T-helper 17 cell (primary cell): Measurements from ENCODE around the gene SH2D5. TPM values are rescaled to one million over a fixed set of nuclear protein-coding genes. Genes with fewer than 3 reads are reported as not detected.
A peak's percentile ranks its signal among the peaks of the same experiment; 100 is the strongest.

ENCODE experiments used
- ATAC-seq: fragments of 150-1000 bp; cut with Tn5 transposase; 2 replicates; pipeline ENCODE4 v1.10.0; 2021; ENCODE audit warnings: mild to moderate bottlenecking, moderate library complexity
- DNase-seq, 3 donors: peaks; one replicate each; pipeline versions ENCODE4 v3.0.0 to v3.0.0-alpha.2; 2020 to 2021
- H3K9me3 ChIP-seq: one replicate; pipeline ENCODE4 v1.7.0; 2013; ENCODE audit warnings: low read length, mild to moderate bottlenecking; ENCODE audit not compliant: control insufficient read depth, poor library complexity, severe bottlenecking
- H3K27ac Mint-ChIP-seq: one replicate; pipeline ENCODE4 v1.8.0; 2022; ENCODE audit warnings: mild to moderate bottlenecking, moderate library complexity, mixed read lengths
- H3K27me3 Mint-ChIP-seq: one replicate; pipeline ENCODE4 v1.8.0; 2022; ENCODE audit warnings: mixed read lengths
- H3K36me3 Mint-ChIP-seq: one replicate; pipeline ENCODE4 v1.8.0; 2022; ENCODE audit warnings: low read depth, mixed read lengths
- H3K4me1 Mint-ChIP-seq: one replicate; pipeline ENCODE4 v1.8.0; 2022; ENCODE audit warnings: mild to moderate bottlenecking, mixed read lengths
- H3K4me3 Mint-ChIP-seq: one replicate; pipeline ENCODE4 v1.8.0; 2022; ENCODE audit warnings: mild to moderate bottlenecking, moderate library complexity, mixed read lengths
- total RNA-seq, 4 donors: library from RNA in 2 of 4; stranded (reverse) in 2 of 4; gene quantifications; one replicate each; pipeline ENCODE4 v1.2.3 and lab custom pipeline; 2022 to 2026

Gene SH2D5
- total RNA-seq (not detected), total RNA-seq (lab: John Stamatoyannopoulos, UW) (0.35 to 1.1 reads per million in 2 donors)

DNA sequence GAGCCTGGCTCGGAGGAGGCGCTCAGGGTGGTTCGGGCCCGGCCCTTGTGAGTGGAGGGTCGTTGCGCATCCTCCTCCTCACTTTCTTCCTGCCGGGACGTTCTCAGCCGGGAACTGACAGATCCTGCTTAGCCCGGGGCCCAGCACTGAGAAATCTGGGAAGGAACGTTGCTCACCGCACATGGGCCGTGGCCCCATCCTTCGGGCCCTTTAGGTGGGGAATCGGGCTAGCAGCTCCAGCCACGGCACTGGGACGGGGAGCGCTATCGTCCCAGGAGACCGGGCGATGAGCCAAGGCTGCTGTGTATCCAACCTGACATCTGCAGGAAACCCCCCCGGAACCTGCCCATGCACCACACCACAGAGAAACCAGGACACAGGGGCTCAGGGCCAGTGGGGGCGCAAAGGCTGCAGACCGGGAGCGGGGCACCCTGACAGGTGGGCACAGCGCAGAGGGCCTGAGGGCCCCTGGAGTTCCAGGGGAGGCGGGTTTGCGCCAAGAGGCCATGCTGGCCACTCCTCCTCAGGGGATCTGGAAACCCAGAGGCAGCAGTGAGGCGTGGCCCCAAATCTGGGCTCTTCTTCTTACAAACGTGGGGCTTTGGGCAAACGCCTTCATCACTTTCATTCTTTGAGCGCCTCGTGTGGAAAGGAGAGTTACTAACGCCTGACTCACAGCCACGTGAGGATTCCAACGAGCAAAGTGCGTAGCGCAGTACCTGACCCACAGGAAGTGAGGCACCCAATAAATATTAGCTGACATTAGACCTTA is at the start of gene SH2D5:
SH2D5 (minus strand) TSS at position 116 of the 772 bp plus-strand sequence. CDS start 4,659 bp downstream, outside the sequence.
- DNase-seq (peak; percentile 22 to 51 (median 43)), ATAC-seq (peak; percentile 80)
- H3K27me3 Mint-ChIP-seq: peaks cover 10% of the 10 kb centered on the region
- peaks cover 4% of the 10 kb centered on the region for H3K36me3 Mint-ChIP-seq
- peaks cover 18% of the 10 kb centered on the region for H3K4me1 Mint-ChIP-seq
- H3K4me3 Mint-ChIP-seq: peak within 1 kb of the TSS; percentile 95
- H3K27ac Mint-ChIP-seq: peak within 1 kb of the TSS; percentile 89
- H3K9me3 ChIP-seq: no peaks in the 10 kb centered on the region

- no peak overlapping the region for H3K27ac Mint-ChIP-seq
- H3K36me3 Mint-ChIP-seq: peaks cover 7% of the 10 kb centered on the region
- ATAC-seq (no peak), DNase-seq (no peak)
- no peaks in the 10 kb centered on the region for H3K27me3 Mint-ChIP-seq
- H3K4me3 Mint-ChIP-seq: no peak overlapping the region
- no peaks in the 10 kb centered on the region for H3K9me3 ChIP-seq
- H3K4me1 Mint-ChIP-seq: peaks cover 23% of the 10 kb centered on the region
These were observed 43.2 kb upstream of the SH2D5 start for GRCh38 chr1:20775700-20776099.

- H3K4me1 Mint-ChIP-seq: peaks cover 7% of the 10 kb centered on the region
- no peaks in the 10 kb centered on the region for H3K9me3 ChIP-seq
- no peak for ATAC-seq
- H3K27ac Mint-ChIP-seq: peak overlapping the region; percentile 77
- no peak overlapping the region for H3K4me3 Mint-ChIP-seq
- no peak for DNase-seq
- no peaks in the 10 kb centered on the region for H3K27me3 Mint-ChIP-seq
- peaks cover 7% of the 10 kb centered on the region for H3K36me3 Mint-ChIP-seq
These were observed 39.3 kb upstream of the SH2D5 start for GRCh38 chr1:20771780-20772179.

DNA sequence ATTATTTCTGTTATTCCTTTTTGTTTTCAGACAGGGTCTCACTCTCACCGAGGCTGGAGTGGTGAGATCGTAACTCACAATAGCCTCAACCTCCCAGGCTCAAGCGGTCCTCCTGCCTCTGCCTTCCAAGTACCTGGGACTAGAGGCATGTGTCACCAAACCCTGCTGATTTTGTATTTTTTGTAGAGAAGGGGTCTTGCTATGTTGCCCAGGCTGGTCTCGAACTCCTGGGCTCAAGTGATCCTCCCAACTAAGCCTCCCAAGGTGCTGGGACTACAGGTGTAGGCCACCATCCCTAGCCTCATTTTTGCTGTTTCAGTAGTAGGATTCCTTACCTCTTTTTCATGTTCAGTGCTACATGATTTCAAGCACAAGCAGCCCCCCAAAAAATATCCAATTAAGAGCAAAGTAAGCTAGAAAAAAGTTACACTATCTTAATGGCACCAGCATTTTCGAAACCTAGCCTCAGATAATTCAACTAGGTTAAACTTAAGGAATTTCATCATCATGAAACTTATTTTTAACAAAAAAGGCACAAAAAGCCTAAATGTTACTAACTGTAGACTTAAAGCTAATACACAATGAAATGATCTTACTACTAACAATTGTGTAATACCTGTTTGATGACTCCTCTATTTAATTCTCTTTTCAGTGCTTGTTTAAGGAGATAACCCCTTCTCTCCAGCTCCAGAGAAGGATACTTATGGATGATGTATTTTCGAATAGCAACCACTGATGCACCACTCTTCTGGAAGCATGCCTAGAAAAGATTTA is 38.0 kb upstream of the SH2D5 start:
- ATAC-seq: no peak
- Mint-ChIP-seq H3K36me3 (peaks cover 4% of the 10 kb centered on the region), H3K27ac (no peak overlapping the region), H3K27me3 (no peaks in the 10 kb centered on the region), H3K4me3 (no peak overlapping the region), H3K4me1 (peaks cover 2% of the 10 kb centered on the region)
- H3K9me3 ChIP-seq: no peaks in the 10 kb centered on the region
- DNase-seq: no peak

DNA sequence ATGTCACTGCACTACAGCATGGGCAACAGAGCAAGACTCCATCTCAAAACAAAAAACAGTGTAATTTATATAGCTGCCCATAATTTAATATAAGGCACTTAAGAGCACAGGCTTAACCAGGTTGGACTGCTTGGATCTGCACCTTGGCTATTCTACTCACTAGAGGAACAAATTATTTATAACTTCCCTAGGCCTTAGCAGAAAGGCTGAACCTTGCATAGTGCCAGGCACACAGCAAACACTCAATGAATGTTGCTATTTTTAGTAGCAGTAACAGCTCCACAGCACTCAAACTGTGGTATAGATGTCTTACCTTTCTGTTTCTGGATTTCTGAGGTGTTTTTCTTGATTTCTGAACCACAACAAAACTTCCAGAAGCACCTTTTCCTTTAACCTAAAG is 34.8 kb upstream of the SH2D5 start:
- Mint-ChIP-seq H3K4me3 (no peak overlapping the region), H3K4me1 (peaks cover under 1% of the 10 kb centered on the region), H3K27ac (no peak overlapping the region), H3K36me3 (peaks cover 3% of the 10 kb centered on the region), H3K27me3 (no peaks in the 10 kb centered on the region)
- no peak for ATAC-seq
- DNase-seq: no peak
- H3K9me3 ChIP-seq: no peaks in the 10 kb centered on the region

- ATAC-seq: no peak
- no peaks in the 10 kb centered on the region for H3K27me3 Mint-ChIP-seq
- no peak overlapping the region for H3K4me3 Mint-ChIP-seq
- H3K36me3 Mint-ChIP-seq: peaks cover 13% of the 10 kb centered on the region
- no peak overlapping the region for H3K27ac Mint-ChIP-seq
- no peak for DNase-seq
- peaks cover 5% of the 10 kb centered on the region for H3K4me1 Mint-ChIP-seq
- no peaks in the 10 kb centered on the region for H3K9me3 ChIP-seq
These were observed 30.9 kb upstream of the SH2D5 start for GRCh38 chr1:20763417-20763816.

- H3K27ac Mint-ChIP-seq: no peak overlapping the region
- H3K27me3 Mint-ChIP-seq: no peaks in the 10 kb centered on the region
- no peak for DNase-seq
- H3K36me3 Mint-ChIP-seq: peaks cover 15% of the 10 kb centered on the region
- peaks cover 8% of the 10 kb centered on the region for H3K4me1 Mint-ChIP-seq
- ATAC-seq: no peak
- no peaks in the 10 kb centered on the region for H3K9me3 ChIP-seq
- no peak overlapping the region for H3K4me3 Mint-ChIP-seq
These were observed 27.8 kb upstream of the SH2D5 start for GRCh38 chr1:20760322-20760721.

DNA sequence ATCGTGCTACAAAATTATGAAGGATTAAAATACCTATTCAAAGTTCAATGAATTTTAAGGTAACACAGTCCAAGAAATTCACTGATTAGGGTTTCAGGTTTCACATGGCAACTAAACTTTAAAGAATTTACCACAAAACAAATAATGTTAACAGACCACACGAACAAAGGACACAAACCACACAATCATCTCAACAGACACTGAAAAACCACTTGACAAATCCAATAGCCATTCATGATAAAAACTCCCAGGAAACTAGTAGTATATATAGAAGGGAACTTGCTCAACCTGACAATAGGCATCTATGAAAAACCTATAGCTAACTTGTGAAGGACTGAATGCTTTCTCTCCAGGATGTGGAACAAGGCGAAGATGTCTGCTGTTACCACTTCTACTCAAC is 21.1 kb upstream of the SH2D5 start:
- DNase-seq (no peak), ATAC-seq (no peak)
- H3K27ac Mint-ChIP-seq: no peak overlapping the region
- peaks cover 8% of the 10 kb centered on the region for H3K36me3 Mint-ChIP-seq
- no peaks in the 10 kb centered on the region for H3K27me3 Mint-ChIP-seq
- no peaks in the 10 kb centered on the region for H3K9me3 ChIP-seq
- no peak overlapping the region for H3K4me3 Mint-ChIP-seq
- H3K4me1 Mint-ChIP-seq: peaks cover 9% of the 10 kb centered on the region

DNA sequence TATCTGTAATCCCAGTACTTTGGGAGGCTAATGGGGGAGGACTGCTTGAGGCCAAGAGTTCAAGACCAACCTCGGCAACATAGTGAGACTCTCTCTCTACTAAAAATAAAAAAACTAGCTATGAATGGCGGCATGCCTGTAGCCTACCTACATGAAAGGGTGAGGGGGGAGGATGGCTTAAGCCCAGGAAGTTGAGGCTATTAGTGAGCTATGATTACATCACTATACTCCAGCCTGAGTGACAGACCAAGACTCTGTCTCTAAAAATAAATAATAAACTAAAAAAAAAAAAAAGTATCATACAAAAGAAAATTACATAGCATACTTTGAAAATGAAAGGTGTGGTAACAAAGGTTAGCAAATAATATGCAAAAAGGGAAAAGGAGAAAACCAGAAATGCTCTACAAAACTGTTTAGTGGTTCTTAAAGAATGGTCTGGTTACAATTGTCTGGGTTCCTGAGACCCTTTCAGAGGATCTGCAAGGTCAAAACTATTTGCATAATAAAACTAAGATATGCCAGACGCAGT is 19.0 kb upstream of the SH2D5 start:
- H3K4me3 Mint-ChIP-seq: no peak overlapping the region
- H3K27me3 Mint-ChIP-seq: no peaks in the 10 kb centered on the region
- H3K27ac Mint-ChIP-seq: no peak overlapping the region
- no peak for ATAC-seq
- no peak for DNase-seq
- peaks cover 9% of the 10 kb centered on the region for H3K4me1 Mint-ChIP-seq
- peaks cover 8% of the 10 kb centered on the region for H3K36me3 Mint-ChIP-seq
- H3K9me3 ChIP-seq: no peaks in the 10 kb centered on the region

DNA sequence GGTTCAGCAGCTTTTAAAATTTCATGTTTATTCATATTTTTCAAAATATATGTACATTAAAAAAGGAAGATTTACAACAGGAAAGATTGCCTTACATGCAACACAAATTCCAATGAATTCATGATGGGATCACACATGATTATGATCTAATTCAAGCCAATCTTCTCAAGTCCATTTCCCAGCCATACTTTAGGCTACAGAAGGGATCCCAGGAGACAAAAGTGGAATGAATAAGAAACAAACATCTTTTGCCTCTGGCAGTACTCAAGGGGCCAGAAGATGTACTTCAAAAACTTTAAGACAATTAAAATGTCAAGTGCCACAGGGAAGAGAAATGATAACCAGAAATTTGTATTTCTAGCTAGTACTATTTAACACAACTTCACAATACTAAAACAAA is 10.2 kb upstream of the SH2D5 start:
- Mint-ChIP-seq H3K4me3 (no peak overlapping the region), H3K36me3 (peaks cover 11% of the 10 kb centered on the region), H3K4me1 (peaks cover 5% of the 10 kb centered on the region), H3K27ac (no peak overlapping the region), H3K27me3 (no peaks in the 10 kb centered on the region)
- ATAC-seq: no peak
- no peak for DNase-seq
- no peaks in the 10 kb centered on the region for H3K9me3 ChIP-seq

- Mint-ChIP-seq H3K4me3 (no peak overlapping the region), H3K27me3 (no peaks in the 10 kb centered on the region), H3K36me3 (peaks cover 11% of the 10 kb centered on the region), H3K27ac (peak overlapping the region; percentile 3), H3K4me1 (peaks cover 5% of the 10 kb centered on the region)
- DNase-seq: no peak
- no peaks in the 10 kb centered on the region for H3K9me3 ChIP-seq
- ATAC-seq: no peak
These were observed 8.3 kb upstream of the SH2D5 start for GRCh38 chr1:20740781-20741180.

DNA sequence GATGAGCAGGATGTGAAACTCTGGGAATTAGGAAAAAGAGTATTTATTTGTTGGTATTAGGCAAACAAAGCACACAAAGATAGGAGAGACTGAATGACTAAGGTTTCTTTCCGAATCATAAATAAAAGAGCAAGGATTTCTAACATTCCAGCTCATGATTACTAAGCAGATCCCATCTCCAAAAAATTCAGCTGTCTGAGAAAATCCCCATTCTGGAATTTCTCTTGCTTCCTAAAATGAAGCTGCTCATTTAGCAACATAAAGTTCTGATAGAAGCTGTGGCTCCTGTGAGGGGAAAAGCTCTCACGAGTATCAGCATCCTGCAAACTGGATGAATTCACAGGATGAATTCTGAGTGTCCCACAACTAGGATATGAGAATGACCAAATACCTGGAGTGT is 6.7 kb upstream of the SH2D5 start:
- H3K9me3 ChIP-seq: no peaks in the 10 kb centered on the region
- no peaks in the 10 kb centered on the region for H3K27me3 Mint-ChIP-seq
- H3K36me3 Mint-ChIP-seq: peaks cover 6% of the 10 kb centered on the region
- peaks cover 3% of the 10 kb centered on the region for H3K4me1 Mint-ChIP-seq
- DNase-seq (no peak), ATAC-seq (no peak)
- H3K27ac Mint-ChIP-seq: peak overlapping the region; percentile 41
- no peak overlapping the region for H3K4me3 Mint-ChIP-seq

DNA sequence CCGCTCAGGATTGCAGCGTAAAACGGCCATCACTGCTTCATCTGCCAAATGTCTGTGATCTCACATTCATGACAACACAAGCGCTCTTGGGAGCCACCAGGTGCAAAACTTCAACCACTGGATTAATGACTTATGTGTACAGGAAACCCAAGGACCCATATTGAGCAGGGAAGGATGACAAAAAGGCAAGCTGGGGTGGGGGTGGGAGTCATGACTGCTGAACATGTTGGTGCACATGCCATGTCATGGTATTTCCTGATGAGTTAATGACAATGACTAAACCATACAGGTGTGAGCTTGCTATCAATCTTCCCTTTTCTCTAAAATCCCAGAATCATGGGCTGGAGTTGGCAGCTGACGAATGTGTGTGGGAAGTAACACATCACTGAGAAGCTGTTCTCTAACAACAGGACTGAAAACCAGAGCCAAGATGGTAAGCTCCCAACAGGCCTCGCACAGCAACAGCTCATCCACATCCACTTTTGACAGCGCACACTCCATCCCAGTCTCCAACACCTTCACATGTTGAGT is 3.1 kb upstream of the SH2D5 start:
- ATAC-seq (no peak), DNase-seq (no peak)
- Mint-ChIP-seq H3K4me3 (no peak overlapping the region), H3K27me3 (no peaks in the 10 kb centered on the region), H3K27ac (no peak overlapping the region), H3K36me3 (peaks cover 5% of the 10 kb centered on the region), H3K4me1 (peaks cover 14% of the 10 kb centered on the region)
- H3K9me3 ChIP-seq: no peaks in the 10 kb centered on the region
